NB4 (cell line): Measurements from ENCODE around the gene PARM1.

Experiments
- CTCF ChIP-seq: IDR thresholded peaks from one replicate; pipeline ENCODE4 v1.5.1; 2012; ENCODE audit warnings: low read depth, low read length
- MAX ChIP-seq: IDR thresholded peaks from 2 replicates; pipeline ENCODE4 v1.6.1; 2011; ENCODE audit warnings: low read depth, low read length
- MYC ChIP-seq: IDR thresholded peaks from 2 replicates; pipeline ENCODE4 v1.6.1; 2011; ENCODE audit warnings: low read depth, low read length
- POLR2A ChIP-seq: IDR thresholded peaks from 2 replicates; pipeline ENCODE4 v1.6.1; 2011; ENCODE audit warnings: mild to moderate bottlenecking; ENCODE audit not compliant: insufficient read length; ENCODE audit errors: extremely low read depth

DNA sequence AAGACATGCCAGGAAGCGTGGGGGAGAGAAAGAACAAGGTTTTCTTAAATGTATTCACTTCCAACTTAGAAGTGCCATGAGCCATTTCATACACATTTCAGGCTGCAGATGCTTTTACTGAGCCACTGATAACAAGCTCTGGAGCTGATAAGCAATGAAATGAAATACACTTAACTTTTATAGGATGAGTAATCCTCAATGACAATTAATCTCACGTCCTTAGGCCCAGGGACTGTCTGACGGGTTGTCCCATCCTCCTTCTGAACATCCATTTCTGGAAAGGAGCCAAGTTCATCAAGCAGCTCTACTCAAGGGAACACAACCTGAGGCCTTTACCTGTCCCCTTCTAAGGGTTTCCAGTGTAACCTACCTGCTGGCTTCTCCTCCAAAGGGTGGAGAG, 121.2 kb downstream of the PARM1 start:
- TF ChIP-seq CTCF (no peak), POLR2A (no peak), MAX (no peak), MYC (no peak)
